Spinal cord (tissue), 10 donors: Measurements from ENCODE around the gene SLC26A6. TPM values are rescaled to one million over a fixed set of nuclear protein-coding genes. Genes with fewer than 3 reads are reported as not detected.

Experiments
- DNase-seq, 6 donors: peaks; one replicate each; pipeline versions ENCODE4 v3.0.0 to v3.0.0-alpha.2; 2013 to 2015; ENCODE audit warnings: low spot score in 6 of 6, low read depth in 4 of 6
- H3K27ac ChIP-seq: one replicate; pipeline ENCODE4 v1.5.1; 2013; ENCODE audit warnings: low read depth, low read length, control low read depth
- H3K27me3 ChIP-seq: one replicate; pipeline ENCODE4 v1.6.1; 2013; ENCODE audit warnings: low read length; ENCODE audit not compliant: control insufficient read depth, insufficient read depth
- H3K36me3 ChIP-seq: one replicate; pipeline ENCODE4 v1.6.1; 2013; ENCODE audit warnings: low read length; ENCODE audit not compliant: control insufficient read depth, insufficient read depth
- H3K4me1 ChIP-seq: one replicate; pipeline ENCODE4 v1.6.1; 2013; ENCODE audit warnings: low read length; ENCODE audit not compliant: control insufficient read depth, insufficient read depth
- H3K4me3 ChIP-seq: one replicate; pipeline ENCODE4 v1.5.1; 2013; ENCODE audit warnings: low read depth, low read length, control low read depth
- H3K9me3 ChIP-seq: one replicate; pipeline ENCODE4 v1.6.1; 2013; ENCODE audit warnings: low read length; ENCODE audit not compliant: control insufficient read depth, insufficient read depth
- WGBS: methylation state at CpG from one replicate; pipeline ENCODE4 v1.1.5; 2013; ENCODE audit warnings: missing lambda C conversion rate; ENCODE audit not compliant: insufficient coverage; 5-methylcytosine and 5-hydroxymethylcytosine counted together
- polyA plus RNA-seq, 2 donors: library from polyadenylated mRNA; unstranded; fragments of 120-200 nt; gene quantifications; one replicate each; pipeline ENCODE4 v1.2.1, GENCODE V29; 2013; ENCODE audit not compliant: insufficient read length in 2 of 2
- total RNA-seq, 2 donors: library from RNA; depleted of rRNA in 1 of 2; stranded (reverse); fragments of 120-200 nt in 1 of 2; fragments of >200 nt in 1 of 2; gene quantifications; one replicate each; pipeline versions ENCODE4 v1.2.3 to v1.2.4, GENCODE V29; 2013 to 2014
- donor health status: healthy.

Gene SLC26A6
- total and polyA plus RNA-seq, 4 donors, result 11.7 to 27.5 (median 21.7) TPM

GRCh38 chr3:48661501-48662144 is 26.4 kb upstream of the SLC26A6 start:
- Histone ChIP-seq H3K36me3 (peaks cover 51% of the 10 kb centered on the region), H3K27me3 (no peaks in the 10 kb centered on the region), H3K27ac (no peak overlapping the region), H3K4me1 (peaks cover 60% of the 10 kb centered on the region), H3K4me3 (peak overlapping the region; percentile 40), H3K9me3 (no peaks in the 10 kb centered on the region)
- peak in 2 of 6 donors; percentile 69 to 81 for DNase-seq
- 1% methylated on average over 67 of the region's 67 CpGs for WGBS

DNA sequence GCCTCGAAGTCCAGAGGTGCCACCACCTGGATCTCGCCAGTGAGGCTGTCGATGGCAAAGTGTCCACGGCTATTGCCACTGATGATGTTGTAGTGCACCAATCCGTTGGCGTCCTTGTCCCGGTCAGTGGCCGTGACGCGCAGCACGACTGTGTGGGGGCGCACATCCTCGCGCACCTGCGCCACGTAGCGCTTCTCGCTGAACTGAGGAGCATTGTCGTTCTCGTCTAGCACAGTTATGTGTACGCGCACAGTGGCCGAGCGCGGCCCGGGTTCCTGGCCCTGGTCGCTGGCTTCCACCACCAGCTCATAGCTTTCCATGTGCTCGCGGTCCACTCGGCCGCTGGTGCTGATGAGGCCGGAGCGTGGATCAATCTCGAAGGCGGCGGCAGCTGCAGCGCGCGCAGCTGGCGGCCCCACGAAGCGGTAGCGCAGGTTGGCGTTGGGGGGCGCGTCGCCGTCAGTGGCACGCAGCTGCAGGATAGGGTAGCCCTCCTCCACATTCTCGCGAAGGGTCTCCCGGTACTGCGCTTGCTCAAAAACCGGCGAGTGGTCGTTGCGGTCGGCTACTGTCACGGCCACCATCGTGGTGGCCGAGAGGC is 25.6 kb upstream of the SLC26A6 start:
- 56% methylated on average over 61 of the region's 61 CpGs for WGBS
- H3K4me1 ChIP-seq, result peaks cover 66% of the 10 kb centered on the region
- H3K36me3 ChIP-seq, result peaks cover 57% of the 10 kb centered on the region
- H3K27ac ChIP-seq, result no peak overlapping the region
- no peak overlapping the region for H3K4me3 ChIP-seq
- DNase-seq, result no peak
- no peaks in the 10 kb centered on the region for H3K27me3 ChIP-seq
- no peaks in the 10 kb centered on the region for H3K9me3 ChIP-seq

GRCh38 chr3:48656841-48657281 is 21.6 kb upstream of the SLC26A6 start:
- Histone ChIP-seq H3K9me3 (no peaks in the 10 kb centered on the region), H3K27me3 (no peaks in the 10 kb centered on the region), H3K4me3 (peak overlapping the region; percentile 27), H3K36me3 (peaks cover 94% of the 10 kb centered on the region), H3K27ac (no peak overlapping the region), H3K4me1 (peaks cover 46% of the 10 kb centered on the region)
- 58% methylated on average over 45 of the region's 45 CpGs for WGBS
- DNase-seq, result no peak

GRCh38 chr3:48656061-48656840 is 21.0 kb upstream of the SLC26A6 start:
- WGBS, result 5% methylated on average over 94 of the region's 94 CpGs
- Histone ChIP-seq H3K4me1 (peaks cover 40% of the 10 kb centered on the region), H3K9me3 (no peaks in the 10 kb centered on the region), H3K27me3 (no peaks in the 10 kb centered on the region), H3K4me3 (peak overlapping the region; percentile 27), H3K36me3 (peaks cover 97% of the 10 kb centered on the region), H3K27ac (no peak overlapping the region)
- DNase-seq, result peak in 2 of 6 donors; percentile 68 to 76

DNA sequence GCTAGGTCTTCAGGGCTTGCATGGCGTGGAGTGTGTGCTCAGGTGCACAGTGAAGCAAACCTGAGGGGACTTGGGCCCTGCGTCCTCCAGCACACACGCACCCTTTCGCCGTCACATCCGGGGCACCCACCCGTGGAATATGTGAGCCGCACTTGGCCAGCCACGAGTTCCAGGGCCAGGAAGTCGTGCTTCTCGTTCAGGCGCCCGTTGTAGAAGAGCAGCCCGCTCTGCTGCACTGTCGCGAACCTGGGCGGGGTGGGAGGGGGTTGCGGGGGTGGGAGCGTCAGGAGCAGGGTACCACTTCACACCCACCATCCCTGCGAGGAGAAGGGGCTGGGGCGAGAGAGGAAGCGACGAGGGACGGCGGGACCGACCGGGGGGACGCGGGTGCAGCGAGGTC is 20.3 kb upstream of the SLC26A6 start:
- Histone ChIP-seq H3K27me3 (no peaks in the 10 kb centered on the region), H3K4me1 (peaks cover 34% of the 10 kb centered on the region), H3K9me3 (no peaks in the 10 kb centered on the region), H3K27ac (no peak overlapping the region), H3K4me3 (no peak overlapping the region), H3K36me3 (peaks cover 97% of the 10 kb centered on the region)
- WGBS, result 36% methylated on average over 17 of the region's 30 CpGs
- DNase-seq, result no peak

DNA sequence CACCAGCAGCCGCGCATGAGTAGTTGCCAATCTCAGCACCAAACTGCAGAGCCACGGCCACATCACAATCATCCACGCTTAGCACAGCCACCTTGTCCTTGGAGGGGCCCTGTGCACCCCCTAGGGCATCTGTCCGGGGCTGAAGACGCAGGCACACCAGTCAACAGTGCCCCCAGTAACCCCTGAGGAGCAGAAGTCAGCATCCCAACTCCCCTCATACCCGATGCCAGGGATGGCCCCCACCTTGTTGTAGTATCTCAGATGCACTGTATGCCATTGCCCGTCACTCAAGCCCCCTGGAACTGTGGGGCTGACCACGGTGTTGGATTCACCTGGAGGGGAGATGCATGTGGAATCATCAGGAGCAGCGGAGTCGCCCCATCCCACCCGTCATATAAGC is 19.8 kb upstream of the SLC26A6 start:
- WGBS, result 93% methylated on average over 9 of the region's 12 CpGs
- Histone ChIP-seq H3K9me3 (no peaks in the 10 kb centered on the region), H3K27ac (no peak overlapping the region), H3K4me3 (no peak overlapping the region), H3K27me3 (no peaks in the 10 kb centered on the region), H3K36me3 (peaks cover 97% of the 10 kb centered on the region), H3K4me1 (peaks cover 32% of the 10 kb centered on the region)
- no peak for DNase-seq

DNA sequence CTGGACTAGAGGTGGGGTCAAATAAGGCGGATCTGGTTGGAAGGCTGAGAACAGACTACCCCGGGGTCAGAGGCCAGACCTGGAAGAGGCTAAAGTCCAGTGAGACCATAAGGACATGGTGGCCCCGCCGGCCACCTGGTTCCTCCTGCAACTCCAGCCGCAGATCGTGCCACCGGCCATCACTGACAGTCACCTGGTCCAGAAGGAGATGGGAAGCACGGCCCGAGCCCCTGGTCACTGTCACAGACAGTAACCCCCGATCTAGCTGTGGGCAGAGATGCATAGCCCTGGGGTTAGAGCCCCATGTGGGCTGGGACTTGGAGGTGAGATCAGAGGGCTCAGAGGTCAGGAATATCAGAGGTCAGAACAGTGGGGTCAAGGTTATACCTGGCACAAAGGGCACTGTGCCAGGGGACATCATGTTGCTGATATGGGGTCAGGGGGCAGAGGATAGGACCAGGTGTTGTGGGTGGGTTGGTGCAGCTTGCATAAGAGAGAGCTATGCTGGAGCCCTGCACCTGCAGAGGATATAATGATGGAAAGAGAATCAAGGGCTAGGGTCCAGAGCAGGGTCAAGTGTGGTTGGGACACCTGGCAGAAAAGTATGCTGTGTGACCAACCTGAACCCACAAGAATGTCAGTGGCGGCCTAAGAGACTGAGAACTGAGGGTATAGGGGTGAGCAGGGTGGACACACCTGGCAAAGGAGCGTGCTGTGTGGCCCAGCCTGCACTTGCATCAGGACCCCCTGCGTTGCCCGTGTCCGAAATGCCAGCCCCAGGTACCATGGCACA is 17.9 kb upstream of the SLC26A6 start:
- Histone ChIP-seq H3K27ac (no peak overlapping the region), H3K4me1 (peaks cover 26% of the 10 kb centered on the region), H3K27me3 (no peaks in the 10 kb centered on the region), H3K36me3 (peaks cover 96% of the 10 kb centered on the region), H3K4me3 (no peak overlapping the region), H3K9me3 (no peaks in the 10 kb centered on the region)
- DNase-seq, result no peak
- 95% methylated on average over 14 of the region's 15 CpGs for WGBS

GRCh38 chr3:48651771-48652170 is 16.5 kb upstream of the SLC26A6 start:
- DNase-seq, result no peak
- H3K36me3 ChIP-seq, result peaks cover 93% of the 10 kb centered on the region
- no peaks in the 10 kb centered on the region for H3K9me3 ChIP-seq
- 86% methylated on average over 11 of the region's 11 CpGs for WGBS
- H3K27me3 ChIP-seq, result no peaks in the 10 kb centered on the region
- no peak overlapping the region for H3K27ac ChIP-seq
- no peak overlapping the region for H3K4me3 ChIP-seq
- peaks cover 15% of the 10 kb centered on the region for H3K4me1 ChIP-seq

DNA sequence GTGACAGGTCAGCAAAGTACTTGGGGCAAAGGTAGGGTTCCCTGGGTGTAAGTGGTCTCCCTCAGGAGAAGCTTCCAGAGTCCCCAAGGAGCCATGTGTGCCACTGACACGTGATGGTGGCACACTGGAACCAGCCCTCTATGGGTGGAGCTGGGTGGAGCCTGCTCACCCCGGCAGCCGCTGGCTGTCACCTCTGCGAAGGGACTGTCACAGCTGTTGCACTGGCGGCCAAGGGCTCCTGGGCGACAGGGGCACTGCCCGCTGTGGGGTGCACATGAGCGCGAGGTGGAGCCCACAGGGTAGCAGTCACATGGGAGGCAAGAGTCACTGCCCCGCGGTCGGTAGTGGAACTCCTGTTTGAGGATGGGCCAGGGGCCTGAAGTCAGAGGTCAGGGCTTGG is 15.5 kb upstream of the SLC26A6 start:
- H3K4me1 ChIP-seq, result peaks cover 5% of the 10 kb centered on the region
- no peaks in the 10 kb centered on the region for H3K27me3 ChIP-seq
- no peak overlapping the region for H3K4me3 ChIP-seq
- H3K27ac ChIP-seq, result no peak overlapping the region
- DNase-seq, result no peak
- WGBS, result 89% methylated on average over 12 of the region's 12 CpGs
- H3K36me3 ChIP-seq, result peaks cover 93% of the 10 kb centered on the region
- no peaks in the 10 kb centered on the region for H3K9me3 ChIP-seq
